ENCODE measurements around the gene CCDC192. TPM values are rescaled to one million over a fixed set of nuclear protein-coding genes. Genes with fewer than 3 reads are reported as not detected.

The CCDC192 gene
- total RNA-seq, 1 donor from 2014 or later: not detected

DNA sequence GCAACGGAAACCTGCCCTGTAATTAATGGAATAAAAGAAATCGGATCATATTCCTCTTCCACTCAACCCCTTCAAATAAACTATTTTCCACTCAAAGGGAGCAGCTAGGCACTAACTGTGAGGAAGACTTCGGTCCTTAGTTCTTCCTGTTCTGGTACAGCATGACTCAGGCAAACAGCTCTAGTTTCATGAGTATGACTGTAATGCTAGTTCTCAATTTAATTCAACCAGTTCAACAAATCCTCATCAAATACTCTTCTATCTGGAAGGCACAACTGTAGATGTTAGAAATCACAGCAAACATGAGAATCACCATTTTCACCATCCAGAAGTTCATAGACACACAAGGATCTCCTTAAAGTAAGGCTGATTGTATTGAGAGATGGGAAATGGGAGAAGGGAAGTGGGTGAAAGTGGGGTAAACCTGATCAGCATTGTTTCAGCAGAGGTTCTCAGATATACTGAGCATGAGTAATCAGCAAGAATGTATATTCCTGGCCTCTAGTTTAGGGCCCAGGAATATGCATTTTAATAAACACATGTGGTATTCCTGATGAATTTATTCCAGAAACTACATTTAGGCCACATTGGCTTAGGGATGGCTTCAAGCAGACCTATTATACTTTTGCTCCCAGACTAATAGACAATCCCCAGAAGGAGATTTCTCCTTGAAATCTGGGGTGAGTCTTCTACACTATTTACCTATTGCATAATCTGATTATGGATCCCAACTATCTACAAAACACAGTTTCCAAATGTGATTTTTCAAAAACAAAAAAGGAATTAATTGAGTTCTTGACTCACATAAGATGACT lies 239.3 kb downstream of the CCDC192 start:
- Histone ChIP-seq H3K9me3 (no peaks in the 10 kb centered on the region), H3K4me3 (no peak overlapping the region), H3K27ac (no peak overlapping the region), H3K36me3 (no peaks in the 10 kb centered on the region), H3K27me3 (no peaks in the 10 kb centered on the region), H3K4me1 (no peaks in the 10 kb centered on the region)
- intact Hi-C loops (cut with DNase I): no loop called here
- TF ChIP-seq, protein P1, sequence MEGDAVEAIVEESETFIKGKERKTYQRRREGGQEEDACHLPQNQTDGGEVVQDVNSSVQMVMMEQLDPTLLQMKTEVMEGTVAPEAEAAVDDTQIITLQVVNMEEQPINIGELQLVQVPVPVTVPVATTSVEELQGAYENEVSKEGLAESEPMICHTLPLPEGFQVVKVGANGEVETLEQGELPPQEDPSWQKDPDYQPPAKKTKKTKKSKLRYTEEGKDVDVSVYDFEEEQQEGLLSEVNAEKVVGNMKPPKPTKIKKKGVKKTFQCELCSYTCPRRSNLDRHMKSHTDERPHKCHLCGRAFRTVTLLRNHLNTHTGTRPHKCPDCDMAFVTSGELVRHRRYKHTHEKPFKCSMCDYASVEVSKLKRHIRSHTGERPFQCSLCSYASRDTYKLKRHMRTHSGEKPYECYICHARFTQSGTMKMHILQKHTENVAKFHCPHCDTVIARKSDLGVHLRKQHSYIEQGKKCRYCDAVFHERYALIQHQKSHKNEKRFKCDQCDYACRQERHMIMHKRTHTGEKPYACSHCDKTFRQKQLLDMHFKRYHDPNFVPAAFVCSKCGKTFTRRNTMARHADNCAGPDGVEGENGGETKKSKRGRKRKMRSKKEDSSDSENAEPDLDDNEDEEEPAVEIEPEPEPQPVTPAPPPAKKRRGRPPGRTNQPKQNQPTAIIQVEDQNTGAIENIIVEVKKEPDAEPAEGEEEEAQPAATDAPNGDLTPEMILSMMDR (IDR thresholded peaks at IDR 0.05): no peak
- DNase-seq (no peak), ATAC-seq (peak; percentile 28)

DNA sequence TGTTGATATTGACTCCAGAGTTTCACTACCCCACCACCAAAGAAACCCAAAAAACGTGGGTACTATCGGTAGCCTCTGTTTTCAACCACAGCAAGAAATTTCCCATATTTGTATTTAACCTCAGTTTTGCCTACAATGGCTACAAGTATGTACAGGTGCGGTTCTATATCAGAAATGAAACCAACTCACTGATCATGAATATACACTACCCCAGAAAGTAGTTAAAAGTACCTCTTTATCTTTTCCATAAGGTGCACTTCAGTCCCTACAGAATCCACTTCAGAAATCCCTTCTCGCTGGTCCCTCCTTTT lies 239.8 kb downstream of the CCDC192 start:
- no peak for ATAC-seq
- Histone ChIP-seq H3K36me3 (no peaks in the 10 kb centered on the region), H3K9me3 (no peaks in the 10 kb centered on the region), H3K4me1 (no peaks in the 10 kb centered on the region), H3K27me3 (no peaks in the 10 kb centered on the region), H3K4me3 (no peak overlapping the region), H3K27ac (no peak overlapping the region)
- TF ChIP-seq, protein P1 (IDR thresholded peaks at IDR 0.05): no peak
- intact Hi-C loops (cut with DNase I): no loop called here
- DNase-seq: no peak

DNA sequence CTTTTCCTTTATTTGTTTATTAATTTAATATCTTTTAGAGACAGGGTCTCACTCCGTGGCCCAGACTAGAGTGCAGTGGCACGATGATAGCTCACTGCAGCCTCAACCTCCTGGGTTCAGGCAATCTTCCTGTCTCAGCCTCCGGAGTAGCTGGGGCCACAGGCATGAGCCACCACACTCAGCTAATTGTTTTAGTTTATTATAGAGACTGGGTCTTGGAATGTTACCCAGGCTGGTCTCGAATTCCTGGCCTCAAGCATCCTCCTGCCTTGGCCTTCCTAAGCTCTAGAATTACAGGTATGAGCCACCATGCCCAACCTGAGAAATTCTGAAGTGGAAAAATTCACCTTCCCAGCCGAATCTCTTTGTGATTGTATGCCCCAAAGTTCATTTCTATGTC lies 240.9 kb downstream of the CCDC192 start:
- TF ChIP-seq, protein P1 (IDR thresholded peaks at IDR 0.05): no peak
- no peaks in the 10 kb centered on the region for H3K9me3 ChIP-seq
- no peak for ATAC-seq
- DNase-seq: no peak
- H3K27me3 ChIP-seq: no peaks in the 10 kb centered on the region
- no peaks in the 10 kb centered on the region for H3K4me1 ChIP-seq
- H3K27ac ChIP-seq: no peak overlapping the region
- intact Hi-C loops (cut with DNase I): no loop called here
- H3K36me3 ChIP-seq: no peaks in the 10 kb centered on the region
- no peak overlapping the region for H3K4me3 ChIP-seq

DNA sequence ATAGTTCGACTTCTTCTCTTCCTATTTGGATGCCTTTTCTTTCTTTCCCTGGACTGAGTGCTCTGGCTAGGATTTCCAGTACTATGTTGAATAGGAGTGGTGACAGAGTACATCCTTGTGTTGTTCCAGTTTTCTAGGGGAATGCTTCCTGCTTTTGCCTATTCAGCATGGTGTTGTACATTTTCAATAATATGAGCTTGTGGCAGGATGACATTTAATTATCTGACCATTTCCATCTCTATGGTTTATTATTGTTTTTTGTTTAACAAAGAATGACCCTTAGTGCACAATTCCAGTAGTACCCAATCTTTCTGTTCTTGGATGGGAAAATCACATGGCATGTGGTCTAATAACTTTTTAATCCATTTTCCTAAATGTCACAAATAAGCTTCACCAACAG lies 244.8 kb downstream of the CCDC192 start:
- no peaks in the 10 kb centered on the region for H3K4me1 ChIP-seq
- no peak for ATAC-seq

DNA sequence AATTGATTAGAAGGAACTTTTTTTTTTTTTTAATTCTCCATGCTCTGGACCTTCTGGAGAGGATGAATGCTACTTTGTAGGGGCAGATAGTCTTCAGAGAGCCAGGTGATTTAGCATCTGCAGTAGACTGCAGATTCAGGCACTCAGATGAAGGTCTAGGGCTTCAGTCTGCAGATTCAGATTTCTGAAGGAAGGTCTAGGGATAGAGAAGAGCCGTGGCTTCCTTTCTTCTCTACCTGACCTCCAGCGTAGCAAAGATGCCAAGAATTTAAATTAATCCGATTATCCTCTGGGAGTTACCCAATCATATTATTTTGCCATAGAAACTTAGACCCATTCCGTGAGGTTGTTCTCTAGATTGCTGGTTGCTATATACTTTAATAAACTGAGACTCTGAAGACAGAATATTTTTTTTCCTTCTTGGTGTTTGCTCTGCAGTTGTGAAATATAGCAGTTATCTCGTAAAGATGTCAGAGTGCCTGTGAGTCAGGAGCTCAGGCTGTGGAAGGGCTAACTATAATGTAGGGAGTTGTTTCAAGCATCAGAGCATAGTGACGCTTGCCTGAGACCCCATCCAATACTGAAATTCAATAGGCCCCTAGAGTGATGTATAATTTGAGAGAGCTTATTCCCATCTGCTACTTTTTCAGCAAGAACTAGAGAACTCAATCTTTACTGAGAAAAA lies 247.7 kb downstream of the CCDC192 start:
- DNase-seq (no peak), ATAC-seq (peak; percentile 23)
- Histone ChIP-seq H3K4me3 (no peak overlapping the region), H3K4me1 (no peaks in the 10 kb centered on the region), H3K9me3 (no peaks in the 10 kb centered on the region), H3K36me3 (no peaks in the 10 kb centered on the region), H3K27ac (no peak overlapping the region), H3K27me3 (no peaks in the 10 kb centered on the region)
- TF ChIP-seq, protein P1 (IDR thresholded peaks at IDR 0.05): no peak
- intact Hi-C loops (cut with DNase I): no loop called here

More for the DNA sequence above, 244.8 kb downstream of the CCDC192 start:
- intact Hi-C loops (cut with DNase I): no loop called here
- no peaks in the 10 kb centered on the region for H3K9me3 ChIP-seq
- no peaks in the 10 kb centered on the region for H3K27me3 ChIP-seq
- TF ChIP-seq, protein P1 (IDR thresholded peaks at IDR 0.05): no peak
- no peaks in the 10 kb centered on the region for H3K36me3 ChIP-seq
- no peak overlapping the region for H3K27ac ChIP-seq
- H3K4me3 ChIP-seq: no peak overlapping the region
- DNase-seq: no peak

Data from upper lobe of right lung (tissue), 1 donor.